Measurements from ENCODE around the gene TFB2M. TPM values are rescaled to one million over a fixed set of nuclear protein-coding genes. Genes with fewer than 3 reads are reported as not detected.

The TFB2M gene
- polyA plus RNA-seq, 3 donors = 4.9 to 9.7 (median 7.9) TPM

GRCh38 chr1:246592695-246593094, 26.6 kb upstream of the TFB2M start:
- TF ChIP-seq CTCF (IDR thresholded peaks at IDR 0.05) = no peak
- peaks cover 69% of the 10 kb centered on the region for H3K79me2 ChIP-seq (ENCODE audit: insufficient read depth, low read length)
- H3K27me3 Mint-ChIP-seq (ENCODE audit: low read depth in 3 of 3) = no peaks in the 10 kb centered on the region
- no peak overlapping the region for H3K9ac ChIP-seq (ENCODE audit: insufficient read depth, low read length, poor library complexity, severe bottlenecking)
- no peak overlapping the region for H3K4me3 ChIP-seq (replicated peaks in 1 of 3; ENCODE audit: low read depth in 2 of 3, low read length in 3 of 3)
- peak overlapping the region in 1 of 7 donors; percentile 42 for H3K27ac Mint-ChIP-seq
- H2AFZ ChIP-seq (ENCODE audit: insufficient read depth, low read depth, low read length, poor library complexity, severe bottlenecking) = no peak overlapping the region
- no peak overlapping the region for H3K4me2 ChIP-seq (replicated peaks; ENCODE audit: extremely low read depth, low read length, poor library complexity, severe bottlenecking)
- peaks cover 4 to 5% of the 10 kb centered on the region in 2 donors for H3K9me3 ChIP-seq (replicated peaks in 1 of 2; ENCODE audit: control insufficient read depth in 1 of 2, insufficient read depth in 1 of 2, low read length in 2 of 2)
- intact Hi-C loops (cut with micrococcal nuclease) = no loop called here
- peaks cover 3 to 8% of the 10 kb centered on the region in 2 donors for H3K4me1 ChIP-seq (ENCODE audit: control insufficient read depth in 1 of 2, insufficient read depth in 2 of 2, low read length in 2 of 2)
- H3K36me3 Mint-ChIP-seq = peaks cover 41 to 46% of the 10 kb centered on the region in 2 donors
- H3K4me3 Mint-ChIP-seq = no peak overlapping the region
- no peak for DNase-seq
- H3K9me3 Mint-ChIP-seq = peaks cover 5 to 12% (median 9%) of the 10 kb centered on the region in 7 donors
- H3K4me1 Mint-ChIP-seq = peaks cover 7% of the 10 kb centered on the region
- no peak overlapping the region for H3K27ac ChIP-seq (ENCODE audit: low read depth in 1 of 2, low read length in 2 of 2)
- peaks cover 18 to 55% of the 10 kb centered on the region in 2 donors for H3K36me3 ChIP-seq (replicated peaks in 1 of 2; ENCODE audit: control insufficient read depth in 1 of 2, insufficient read depth in 2 of 2, low read length in 2 of 2)
- no peaks in the 10 kb centered on the region for H3K27me3 ChIP-seq (ENCODE audit: control insufficient read depth in 2 of 2, insufficient read depth in 2 of 2, low read length in 2 of 2)
- H4K20me1 ChIP-seq (ENCODE audit: insufficient read depth, low read length) = peaks cover 9% of the 10 kb centered on the region

GRCh38 chr1:246591958-246592357, 25.9 kb upstream of the TFB2M start:
- TF ChIP-seq CTCF (IDR thresholded peaks at IDR 0.05) = no peak
- H3K4me1 ChIP-seq (ENCODE audit: control insufficient read depth in 1 of 2, insufficient read depth in 2 of 2, low read length in 2 of 2) = peaks cover 6 to 15% of the 10 kb centered on the region in 2 donors
- H3K9me3 Mint-ChIP-seq = peaks cover 5 to 12% (median 9%) of the 10 kb centered on the region in 7 donors
- H3K27me3 ChIP-seq (ENCODE audit: control insufficient read depth in 2 of 2, insufficient read depth in 2 of 2, low read length in 2 of 2) = no peaks in the 10 kb centered on the region
- H3K27me3 Mint-ChIP-seq (ENCODE audit: low read depth in 3 of 3) = no peaks in the 10 kb centered on the region
- peaks cover 66% of the 10 kb centered on the region for H3K79me2 ChIP-seq (ENCODE audit: insufficient read depth, low read length)
- intact Hi-C loops (cut with micrococcal nuclease) = no loop called here
- peaks cover 14% of the 10 kb centered on the region for H3K4me1 Mint-ChIP-seq
- peaks cover 4 to 5% of the 10 kb centered on the region in 2 donors for H3K9me3 ChIP-seq (replicated peaks in 1 of 2; ENCODE audit: control insufficient read depth in 1 of 2, insufficient read depth in 1 of 2, low read length in 2 of 2)
- no peak overlapping the region for H2AFZ ChIP-seq (ENCODE audit: insufficient read depth, low read depth, low read length, poor library complexity, severe bottlenecking)
- H4K20me1 ChIP-seq (ENCODE audit: insufficient read depth, low read length) = peaks cover 6% of the 10 kb centered on the region
- H3K9ac ChIP-seq (ENCODE audit: insufficient read depth, low read length, poor library complexity, severe bottlenecking) = no peak overlapping the region
- H3K36me3 Mint-ChIP-seq = peaks cover 36 to 42% of the 10 kb centered on the region in 2 donors
- H3K27ac ChIP-seq (ENCODE audit: low read depth in 1 of 2, low read length in 2 of 2) = no peak overlapping the region
- H3K27ac Mint-ChIP-seq = peak overlapping the region in 2 of 7 donors; percentile 24 to 80
- no peak overlapping the region for H3K4me2 ChIP-seq (replicated peaks; ENCODE audit: extremely low read depth, low read length, poor library complexity, severe bottlenecking)
- no peak overlapping the region for H3K4me3 Mint-ChIP-seq
- no peak for DNase-seq
- H3K36me3 ChIP-seq (replicated peaks in 1 of 2; ENCODE audit: control insufficient read depth in 1 of 2, insufficient read depth in 2 of 2, low read length in 2 of 2) = peaks cover 18 to 49% of the 10 kb centered on the region in 2 donors
- WGBS (ENCODE audit: insufficient coverage) = 96% methylated on average over 9 of the region's 13 CpGs
- H3K4me3 ChIP-seq (replicated peaks in 1 of 3; ENCODE audit: low read depth in 2 of 3, low read length in 3 of 3) = no peak overlapping the region

Data from CD14-positive monocyte (primary cell).